ENCODE results near the gene DOCK2. TPM values are rescaled to one million over a fixed set of nuclear protein-coding genes. Genes with fewer than 3 reads are reported as not detected.

Gene DOCK2
- total RNA-seq, 2 donors from 2014 or later, result 4.9 to 13.3 TPM

DNA sequence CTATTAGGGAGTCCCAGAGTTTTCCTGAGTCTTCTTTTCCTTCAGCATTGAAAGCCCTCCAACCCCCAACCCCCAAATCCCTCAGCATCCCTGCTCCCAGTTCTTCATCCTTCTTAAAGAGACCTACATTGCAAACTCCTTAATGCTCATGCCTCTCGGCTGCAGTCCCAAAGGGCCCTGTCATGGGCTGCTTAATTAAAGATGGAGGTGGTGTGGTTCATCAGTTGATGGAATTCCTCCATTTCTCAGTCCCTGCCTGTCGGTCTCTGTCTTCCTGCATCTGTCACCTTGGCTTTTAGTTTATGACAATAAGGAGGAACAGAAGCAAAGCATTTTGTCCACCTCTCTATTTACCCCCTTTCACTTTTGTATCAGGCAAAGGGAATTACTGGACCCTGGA, 470.6 kb downstream of the DOCK2 start:
- DNase-seq (no peak), ATAC-seq (no peak)
- intact Hi-C loops (cut with DNase I, micrococcal nuclease), result no loop called here

- ATAC-seq (no peak), DNase-seq (no peak)
- intact Hi-C loops (cut with DNase I, micrococcal nuclease), result no loop called here
These were observed 471.3 kb downstream of the DOCK2 start for GRCh38 chr5:170108266-170108785.

- ATAC-seq, result no peak
- intact Hi-C loops (cut with DNase I, micrococcal nuclease), result no loop called here
These were observed 472.3 kb downstream of the DOCK2 start for GRCh38 chr5:170109059-170110031.

GRCh38 chr5:170110403-170111087, 473.5 kb downstream of the DOCK2 start:
- DNase-seq (no peak), ATAC-seq (no peak)
- intact Hi-C loops (cut with DNase I, micrococcal nuclease), result no loop called here

More at GRCh38 chr5:170109059-170110031, 472.3 kb downstream of the DOCK2 start:
- DNase-seq, result no peak

DNA sequence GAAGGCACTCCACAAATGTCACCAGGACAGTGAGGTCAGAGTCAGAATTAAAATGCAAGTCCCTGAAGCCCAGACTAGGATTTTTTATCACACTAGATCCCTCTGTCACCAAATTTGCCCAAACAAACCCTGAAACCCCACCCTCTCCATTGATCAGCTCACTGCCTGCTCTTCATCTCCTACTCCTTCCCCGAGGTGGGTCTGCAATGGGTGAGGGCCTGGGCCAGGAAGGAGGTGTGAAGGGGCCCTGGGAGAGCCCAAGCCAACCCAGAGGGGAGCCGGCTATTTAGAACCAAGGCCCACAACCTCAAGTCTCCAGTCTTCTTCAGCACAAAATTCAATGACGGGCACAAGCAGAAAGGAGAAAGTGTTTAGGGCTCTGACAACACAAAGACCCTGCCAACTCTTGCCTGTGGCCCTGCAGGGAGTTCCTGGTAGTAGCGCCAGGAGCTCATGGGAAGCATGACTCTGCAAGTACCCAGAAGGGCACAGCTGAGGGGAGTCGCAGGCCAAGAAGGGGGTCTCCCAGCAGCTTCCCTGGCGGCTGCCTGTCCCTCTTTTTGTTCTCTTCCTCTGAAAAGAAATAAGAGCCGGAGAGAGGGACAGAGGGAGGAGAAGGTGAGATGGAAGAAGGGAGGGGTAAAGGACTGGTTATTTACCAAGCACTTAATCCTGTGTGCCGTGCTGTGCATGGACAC, 474.2 kb downstream of the DOCK2 start:
- ATAC-seq (no peak), DNase-seq (no peak)
- intact Hi-C loops (cut with DNase I, micrococcal nuclease), result no loop called here

GRCh38 chr5:170112876-170113521, 475.9 kb downstream of the DOCK2 start:
- intact Hi-C loops (cut with DNase I, micrococcal nuclease), result no loop called here
- no peak for ATAC-seq
- no peak for DNase-seq

DNA sequence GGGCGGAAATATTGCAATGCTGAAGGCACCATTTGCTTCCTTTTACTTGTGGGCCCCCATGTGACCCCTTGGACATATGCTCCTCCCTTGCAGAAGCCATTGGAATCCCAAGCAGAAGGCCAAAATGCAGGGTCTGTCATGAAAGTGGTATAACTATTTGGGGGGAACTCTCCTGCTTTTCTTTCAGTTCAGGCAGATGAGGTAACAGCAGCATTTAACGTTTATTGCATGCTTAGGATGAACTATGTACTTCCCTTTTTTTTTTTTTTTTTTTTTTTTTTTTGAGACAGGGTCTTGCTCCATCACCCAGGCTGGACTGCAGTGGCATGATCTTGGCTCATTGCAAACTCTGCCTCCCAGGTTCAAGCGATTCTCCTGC, 476.4 kb downstream of the DOCK2 start:
- no peak for DNase-seq
- ATAC-seq, result no peak
- intact Hi-C loops (cut with DNase I, micrococcal nuclease), result no loop called here

DNA sequence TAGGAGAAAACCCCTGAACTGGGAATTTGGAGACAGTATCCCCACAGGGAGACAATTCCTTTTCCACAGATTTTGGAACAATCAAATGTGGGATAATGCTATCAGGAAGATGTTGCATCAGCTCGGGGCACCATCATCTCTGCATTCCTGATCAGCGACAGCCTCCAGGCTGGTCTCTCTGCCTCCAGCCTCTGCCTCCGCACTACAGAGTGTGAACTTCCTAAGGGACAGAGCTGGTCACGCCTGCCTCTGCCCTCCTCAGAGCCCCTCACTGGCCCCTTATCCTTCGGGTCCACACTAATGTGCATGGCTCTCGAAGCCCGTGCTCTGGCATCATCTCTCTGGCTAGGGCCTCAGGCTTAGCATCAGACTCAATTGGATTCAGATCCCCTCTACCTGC, 477.2 kb downstream of the DOCK2 start:
- intact Hi-C loops (cut with DNase I, micrococcal nuclease), result no loop called here
- no peak for DNase-seq
- no peak for ATAC-seq

DNA sequence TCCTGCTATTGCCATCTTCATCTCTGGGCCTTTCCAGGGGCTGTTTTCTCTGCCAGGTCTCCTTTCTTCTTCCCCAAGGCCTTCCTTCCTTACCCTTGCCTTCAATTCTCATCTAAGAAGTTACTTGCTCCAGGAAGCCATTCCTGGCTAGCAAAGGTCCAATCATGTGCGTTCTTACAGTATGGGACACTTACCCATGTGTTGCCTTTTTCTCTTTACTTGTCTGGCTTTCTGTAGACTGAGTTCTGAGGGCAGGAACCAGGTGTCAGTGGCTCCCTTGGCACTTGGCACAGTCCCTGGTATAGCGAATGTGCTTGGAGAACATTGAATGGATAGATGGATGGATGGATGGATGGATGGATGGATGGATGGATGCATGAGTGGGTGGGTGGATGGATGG, 478.9 kb downstream of the DOCK2 start:
- DNase-seq, result no peak
- intact Hi-C loops (cut with DNase I, micrococcal nuclease), result no loop called here
- ATAC-seq, result no peak

- no peak for ATAC-seq
- intact Hi-C loops (cut with DNase I, micrococcal nuclease), result no loop called here
- no peak for DNase-seq
These were observed 480.7 kb downstream of the DOCK2 start for GRCh38 chr5:170117736-170118135.

- DNase-seq (no peak), ATAC-seq (no peak)
- intact Hi-C loops (cut with DNase I, micrococcal nuclease), result no loop called here
These were observed 483.5 kb downstream of the DOCK2 start for GRCh38 chr5:170120576-170120975.

GRCh38 chr5:170121321-170121720, 484.2 kb downstream of the DOCK2 start:
- intact Hi-C loops (cut with DNase I, micrococcal nuclease), result no loop called here
- ATAC-seq (no peak), DNase-seq (no peak)

- ATAC-seq, result no peak
- DNase-seq, result no peak
- intact Hi-C loops (cut with DNase I, micrococcal nuclease), result no loop called here
These were observed 489.0 kb downstream of the DOCK2 start for GRCh38 chr5:170126061-170126460.

- no peak for DNase-seq
- intact Hi-C loops (cut with DNase I, micrococcal nuclease), result no loop called here
- no peak for ATAC-seq
These were observed 489.6 kb downstream of the DOCK2 start for GRCh38 chr5:170126626-170127025.

DNA sequence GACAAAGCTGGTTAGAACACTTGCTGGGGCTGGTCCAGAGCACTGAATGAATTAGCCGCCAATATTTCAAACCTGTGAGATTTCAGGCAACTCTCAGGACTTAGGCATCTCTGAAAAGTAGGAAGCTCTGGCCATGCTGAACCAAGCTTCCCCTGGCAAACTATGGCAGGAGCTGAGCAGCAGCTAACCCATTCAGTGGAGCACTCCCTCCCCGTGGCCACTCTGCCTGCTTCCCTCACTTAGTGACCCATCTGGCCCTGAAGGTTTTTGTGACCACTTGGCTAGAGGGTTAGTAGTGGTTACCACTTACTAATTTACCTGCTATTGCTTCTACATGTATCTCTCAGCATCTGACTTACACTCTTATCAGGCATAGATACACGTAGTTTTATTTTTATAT, 494.2 kb downstream of the DOCK2 start:
- intact Hi-C loops (cut with DNase I, micrococcal nuclease), result no loop called here
- ATAC-seq, result no peak
- no peak for DNase-seq

GRCh38 chr5:170132269-170132975, 495.3 kb downstream of the DOCK2 start:
- no peak for DNase-seq
- intact Hi-C loops (cut with DNase I, micrococcal nuclease), result no loop called here
- ATAC-seq, result no peak
